ENCODE measurements around the gene PDE2A. TPM values are rescaled to one million over a fixed set of nuclear protein-coding genes. Genes with fewer than 3 reads are reported as not detected.

Gene PDE2A
- polyA plus RNA-seq, 1 donor = 18.1 TPM

GRCh38 chr11:72591785-72592502, 82.3 kb downstream of the PDE2A start:
- DNase-seq (ENCODE audit: low read depth) = no peak

- DNase-seq (ENCODE audit: low read depth) = no peak
Observed at GRCh38 chr11:72591023-72591422, 83.2 kb downstream of the PDE2A start.

- DNase-seq (ENCODE audit: low read depth) = no peak
Observed at GRCh38 chr11:72589802-72590761, 84.1 kb downstream of the PDE2A start.

DNA sequence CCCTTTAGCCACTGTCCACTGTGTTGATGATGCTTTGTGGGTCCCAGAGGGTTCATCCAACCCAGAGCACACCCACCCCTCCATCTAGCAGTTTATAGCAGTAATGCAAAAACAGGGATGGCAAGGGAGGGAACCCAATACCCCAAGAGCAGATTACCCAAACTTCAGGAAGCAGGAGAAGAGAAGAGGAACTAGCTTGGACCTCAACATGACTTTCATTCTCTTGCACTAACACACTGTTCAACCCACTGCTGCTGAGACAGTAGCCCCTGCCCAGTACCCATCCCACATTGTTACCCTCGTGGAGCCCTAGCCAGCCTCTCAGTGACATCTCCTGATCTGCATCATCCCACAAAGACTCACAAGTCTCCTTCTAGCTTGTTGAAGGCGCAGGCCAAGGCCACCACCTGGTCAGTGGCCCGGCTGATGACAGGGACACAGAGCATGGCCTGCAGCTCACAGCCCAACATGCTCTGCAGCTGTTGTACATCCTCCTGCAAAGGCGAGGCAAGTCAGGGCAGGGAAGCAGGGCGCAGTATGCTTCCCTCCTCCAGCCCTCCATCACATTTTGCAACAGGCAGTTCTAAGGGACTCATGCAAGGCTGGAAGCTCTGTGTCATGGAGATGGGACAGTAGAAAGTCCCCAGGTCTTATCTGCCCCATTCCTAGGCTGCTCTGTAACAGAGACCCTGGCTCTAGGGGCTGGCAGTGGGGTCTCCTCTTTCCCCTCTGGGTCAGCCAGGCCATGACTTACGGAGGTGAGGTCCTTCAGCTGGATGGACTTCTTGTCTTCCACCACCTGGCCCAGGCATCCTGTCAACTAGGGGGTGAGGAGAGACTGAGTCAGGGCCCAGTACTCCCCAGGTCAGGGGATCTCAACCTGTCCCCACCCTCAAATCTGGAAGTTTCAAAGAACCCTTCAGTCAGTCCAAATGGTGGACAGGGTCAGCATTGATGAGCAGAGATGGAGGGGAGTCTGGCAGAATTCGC, 85.5 kb downstream of the PDE2A start:
- DNase-seq (ENCODE audit: low read depth) = no peak

- DNase-seq (ENCODE audit: low read depth) = no peak
Observed at GRCh38 chr11:72587696-72588095, 86.5 kb downstream of the PDE2A start.

GRCh38 chr11:72586321-72587090, 87.7 kb downstream of the PDE2A start:
- DNase-seq (ENCODE audit: low read depth) = no peak

DNA sequence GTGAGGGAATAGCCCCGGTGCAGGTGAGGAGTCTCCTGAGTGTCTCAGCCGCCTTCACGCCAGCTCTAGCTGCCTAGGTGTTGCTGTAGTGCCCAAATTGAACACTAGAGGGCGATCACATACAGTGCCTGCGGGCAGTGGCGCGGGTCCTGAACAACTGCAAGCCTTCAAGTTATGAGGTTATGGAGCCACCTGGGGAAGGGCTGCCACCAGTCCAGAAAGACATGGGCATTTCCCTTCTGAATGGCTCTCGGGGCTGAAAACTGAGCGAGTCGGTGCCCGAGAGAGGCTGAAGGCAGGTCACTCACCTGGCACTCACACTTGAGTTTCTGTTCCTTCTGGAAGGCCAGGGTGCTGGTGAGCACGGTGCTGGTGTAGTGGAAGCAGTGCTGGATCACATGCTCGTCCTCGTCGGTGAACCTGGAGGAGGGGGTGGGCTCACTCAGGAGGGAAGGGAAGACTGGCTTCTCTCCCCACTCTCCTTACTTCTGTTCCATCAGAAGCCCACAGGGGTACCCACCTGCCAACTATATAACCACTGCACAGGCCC, 88.4 kb downstream of the PDE2A start:
- no peak for DNase-seq (ENCODE audit: low read depth)

DNA sequence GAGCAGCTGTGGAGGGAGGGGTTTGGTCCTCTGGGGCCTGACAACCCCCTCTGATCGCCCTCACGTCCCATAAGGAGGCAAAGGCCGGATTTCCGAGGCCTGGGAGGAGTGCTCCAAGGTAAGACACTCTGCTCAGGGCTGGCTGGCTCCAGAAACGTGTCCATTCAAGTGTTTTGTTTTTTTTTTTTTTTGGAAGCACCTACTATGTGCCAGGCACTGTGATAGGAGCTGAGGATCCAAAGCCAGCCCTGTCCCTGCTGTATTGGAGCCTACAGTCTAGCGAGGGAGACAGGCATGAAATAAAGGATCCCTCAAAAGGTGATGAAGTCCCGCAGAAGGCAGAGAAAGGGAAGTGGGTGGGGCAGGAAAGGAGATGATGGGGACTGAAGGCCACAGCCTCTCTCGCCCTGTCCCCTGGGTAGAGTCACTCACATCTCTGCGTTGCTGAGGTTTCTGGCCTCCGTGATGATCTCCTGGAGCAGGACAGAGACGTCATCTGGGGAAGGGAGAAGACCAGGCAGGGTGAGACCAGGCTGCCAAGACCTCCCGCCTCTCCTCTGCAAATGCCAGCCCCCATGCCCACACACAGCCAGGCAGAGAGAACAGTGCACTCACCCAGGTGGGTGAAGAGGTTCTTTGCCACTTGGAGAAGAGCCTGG, 89.2 kb downstream of the PDE2A start:
- no peak for DNase-seq (ENCODE audit: low read depth)

- DNase-seq (ENCODE audit: low read depth) = no peak
Observed at GRCh38 chr11:72584293-72584938, 89.8 kb downstream of the PDE2A start.

- no peak for DNase-seq (ENCODE audit: low read depth)
Observed at GRCh38 chr11:72583616-72584292, 90.5 kb downstream of the PDE2A start.

- no peak for DNase-seq (ENCODE audit: low read depth)
Observed at GRCh38 chr11:72583177-72583553, 91.1 kb downstream of the PDE2A start.

DNA sequence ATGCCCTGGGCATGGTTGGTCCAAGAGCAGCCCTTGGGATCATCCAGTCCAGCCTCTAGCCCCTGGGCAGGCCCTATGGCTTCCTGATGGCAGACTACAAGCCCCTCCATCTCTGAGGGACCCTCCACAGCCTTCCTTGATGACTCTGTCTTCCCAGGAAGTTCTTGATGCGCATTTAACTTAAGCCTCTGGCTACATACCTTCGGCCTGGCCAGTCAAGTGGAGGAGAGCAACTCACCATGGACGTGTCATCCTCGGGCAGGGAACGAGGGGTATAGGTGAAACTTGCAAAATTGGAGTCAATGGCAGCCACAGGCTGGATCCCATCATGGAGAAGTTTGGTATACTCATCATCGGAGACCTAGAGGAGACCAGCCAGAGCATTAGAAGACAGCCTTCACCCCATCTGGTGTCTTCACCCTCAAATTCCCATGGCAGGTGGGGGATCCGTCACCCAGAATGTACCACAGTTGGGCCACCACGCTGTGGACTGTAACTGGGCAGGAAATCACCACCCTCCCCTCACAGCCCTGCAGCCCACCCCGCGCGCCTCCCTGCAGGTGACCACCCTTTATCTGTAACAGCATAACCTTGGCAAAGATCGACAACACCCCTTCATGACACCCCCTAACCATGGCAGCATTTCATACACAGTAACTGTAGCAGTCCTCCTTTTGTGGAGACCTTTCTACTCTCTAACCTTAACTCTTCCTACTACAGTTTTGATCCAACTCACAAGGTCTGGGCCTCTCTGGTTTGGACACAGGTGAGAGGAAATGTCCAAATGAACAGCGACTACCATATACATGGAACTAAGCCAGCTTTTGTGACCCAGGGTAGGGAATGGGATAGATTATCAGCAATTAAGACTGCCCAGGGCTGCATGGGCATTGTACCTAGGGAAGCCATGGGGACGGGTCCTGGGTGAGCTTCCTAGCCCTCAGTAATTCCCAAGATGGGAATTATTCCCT, 91.7 kb downstream of the PDE2A start:
- no peak for DNase-seq (ENCODE audit: low read depth)

DNA sequence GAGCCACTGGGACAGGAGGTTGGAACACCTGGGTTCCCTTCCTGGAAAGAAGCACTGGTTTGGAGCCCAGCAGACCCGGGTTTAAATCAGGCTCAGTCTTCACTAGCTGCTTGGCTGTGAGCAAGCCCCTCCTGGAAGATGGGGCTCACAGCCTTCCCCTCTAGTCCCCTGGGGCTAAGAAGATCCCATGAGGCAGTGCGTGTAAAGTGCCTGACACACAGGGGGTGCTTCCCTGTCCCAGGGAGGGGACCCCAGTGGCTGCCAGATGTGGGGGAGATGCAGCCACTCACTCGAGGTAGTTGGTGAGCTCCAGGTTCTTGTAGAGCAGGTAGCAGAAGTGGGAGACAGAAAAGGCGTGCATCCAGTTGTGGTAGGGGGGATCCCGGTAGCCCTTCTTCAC, 93.2 kb downstream of the PDE2A start:
- DNase-seq (ENCODE audit: low read depth) = no peak

GRCh38 chr11:72580642-72580950, 93.6 kb downstream of the PDE2A start:
- no peak for DNase-seq (ENCODE audit: low read depth)

GRCh38 chr11:72579816-72580641, 94.2 kb downstream of the PDE2A start:
- no peak for DNase-seq (ENCODE audit: low read depth)

DNA sequence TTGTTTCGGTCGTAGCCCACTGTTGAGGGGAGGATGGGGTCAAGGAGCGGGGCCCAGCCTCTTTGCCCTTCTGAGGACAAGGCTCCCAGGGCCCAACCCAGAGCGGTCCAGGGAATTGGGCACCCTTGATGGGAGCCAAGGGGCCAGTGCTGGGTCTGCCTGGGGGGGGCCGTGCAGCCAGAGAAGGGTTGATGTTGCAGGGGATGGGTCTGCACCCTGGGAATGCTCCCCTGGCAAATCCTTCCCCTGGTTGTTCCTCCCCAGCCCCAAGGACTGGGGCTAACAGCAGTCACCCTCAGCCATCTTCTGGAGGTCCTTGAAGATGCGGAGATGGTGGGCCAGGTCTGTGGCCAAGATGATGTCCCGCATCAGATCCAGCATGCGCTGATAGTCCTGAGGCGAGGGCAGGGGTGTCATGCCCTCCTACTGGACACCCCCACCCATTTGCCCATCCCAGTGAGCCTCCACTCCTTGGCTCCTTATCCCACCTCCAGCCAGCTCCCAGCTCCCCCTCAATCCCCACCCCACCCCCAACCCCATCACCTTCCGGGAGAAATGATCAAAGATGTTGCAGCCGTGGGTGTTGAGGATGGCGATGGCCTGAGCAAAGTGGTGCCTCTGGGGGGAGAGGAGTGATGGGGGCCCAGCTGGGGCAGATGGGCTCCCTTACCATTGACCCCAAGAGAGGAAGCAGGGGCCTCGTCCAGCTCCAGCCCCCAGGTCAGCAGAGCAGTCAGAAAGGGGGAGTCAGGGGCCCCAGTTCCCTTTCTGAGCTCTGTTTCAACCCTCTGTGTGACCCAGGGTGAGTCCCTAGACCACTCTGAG, 95.0 kb downstream of the PDE2A start:
- no peak for DNase-seq (ENCODE audit: low read depth)

Data from forelimb muscle (tissue), 1 donor.